Immature natural killer cell (primary cell): ENCODE results near the gene TPRKB. TPM values are rescaled to one million over a fixed set of nuclear protein-coding genes. Genes with fewer than 3 reads are reported as not detected.
"Not testable (repeated sequence)": the region's sequence is repeated elsewhere in the genome, so short reads cannot be mapped to it uniquely, and the experiment has no call there.

Source experiments
- DNase-seq, 3 donors: peaks; one replicate each; pipeline ENCODE4 v3.0.0; 2022; ENCODE audit warnings: mixed read lengths in 1 of 3
- H3K27ac Mint-ChIP-seq, 6 donors: one replicate each; pipeline ENCODE4 v1.8.0; 2020; ENCODE audit warnings: mixed read lengths in 6 of 6, mild to moderate bottlenecking in 5 of 6, inconsistent platforms in 4 of 6, moderate library complexity in 3 of 6
- H3K27me3 Mint-ChIP-seq, 3 donors: one replicate each; pipeline ENCODE4 v1.8.0; 2020 to 2021; ENCODE audit warnings: low read depth in 3 of 3, mild to moderate bottlenecking in 3 of 3, mixed read lengths in 3 of 3, moderate library complexity in 3 of 3, inconsistent platforms in 1 of 3
- H3K36me3 Mint-ChIP-seq, 3 donors: one replicate each; pipeline ENCODE4 v1.8.0; 2020; ENCODE audit warnings: mixed read lengths in 3 of 3, inconsistent platforms in 2 of 3, mild to moderate bottlenecking in 2 of 3
- H3K4me1 Mint-ChIP-seq, 2 donors: one replicate each; pipeline ENCODE4 v1.8.0; 2020; ENCODE audit warnings: inconsistent platforms in 2 of 2, mild to moderate bottlenecking in 2 of 2, mixed read lengths in 2 of 2, moderate library complexity in 1 of 2
- H3K4me3 Mint-ChIP-seq, 5 donors: one replicate each; pipeline ENCODE4 v1.8.0; 2020; ENCODE audit warnings: mild to moderate bottlenecking in 5 of 5, mixed read lengths in 5 of 5, inconsistent platforms in 3 of 5, moderate library complexity in 3 of 5
- H3K9me3 Mint-ChIP-seq, 6 donors: one replicate each; pipeline ENCODE4 v1.8.0; 2020; ENCODE audit warnings: mild to moderate bottlenecking in 6 of 6, mixed read lengths in 6 of 6, inconsistent platforms in 4 of 6, moderate library complexity in 3 of 6
- polyA plus RNA-seq, 3 donors: library from polyadenylated mRNA; unstranded; fragments of 300-500 nt; fragmentation: Illumina TruSeq; gene quantifications; one replicate each; pipeline ENCODE4 v1.2.3, GENCODE V29; 2021

Gene TPRKB
- polyA plus RNA-seq, 3 donors from 2014 or later = 58.5 to 70.1 (median 59.8) TPM

DNA sequence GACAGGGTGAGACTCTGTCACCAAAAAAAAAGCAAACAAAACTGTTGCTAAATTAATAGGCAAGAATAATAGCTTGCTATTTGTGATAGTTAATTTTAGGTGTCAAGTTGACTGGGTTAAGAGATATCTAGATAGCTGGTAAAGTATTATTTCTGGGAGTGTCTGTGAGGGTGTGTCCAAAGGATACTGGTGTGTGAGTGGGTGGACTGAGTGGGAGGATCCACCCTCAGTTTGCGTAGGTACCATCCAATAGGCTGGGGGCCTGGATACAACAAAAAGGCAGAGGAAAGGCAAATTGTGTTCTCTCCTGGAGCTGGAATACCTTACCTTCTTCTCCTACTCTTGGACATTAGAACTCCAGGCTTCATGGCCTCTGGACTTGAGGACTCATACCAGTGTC, 27.8 kb upstream of the TPRKB start:
- DNase-seq = no peak
- Mint-ChIP-seq H3K27ac (peak overlapping the region in 1 of 6 donors; percentile 42), H3K36me3 (peaks cover 24 to 58% (median 31%) of the 10 kb centered on the region in 3 donors), H3K27me3 (peaks cover 0 to 1% (median 0%) of the 10 kb centered on the region in 3 donors), H3K9me3 (no peaks in the 10 kb centered on the region), H3K4me1 (peaks cover 11 to 19% of the 10 kb centered on the region in 2 donors), H3K4me3 (no peak overlapping the region)

DNA sequence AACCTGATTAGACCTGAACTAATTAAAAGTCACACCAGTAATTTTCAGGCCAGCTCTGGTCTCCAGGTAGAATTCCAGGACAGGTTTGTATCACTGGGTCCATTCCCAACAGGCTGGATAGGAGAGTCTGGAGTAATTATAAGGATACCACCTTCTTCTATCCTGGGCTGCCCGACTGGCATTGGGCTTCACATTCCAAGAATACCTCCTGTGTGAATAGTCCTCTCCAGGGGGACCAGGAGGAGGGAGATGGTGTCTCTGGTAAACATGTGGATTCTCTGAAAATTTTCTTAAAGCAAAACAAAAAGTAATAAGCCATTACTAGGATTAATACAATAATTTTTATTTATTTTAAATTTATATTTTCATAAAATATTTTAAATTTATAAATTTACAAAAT, 25.4 kb upstream of the TPRKB start:
- peaks cover 2 to 3% of the 10 kb centered on the region in 2 donors for H3K4me1 Mint-ChIP-seq
- H3K36me3 Mint-ChIP-seq = peaks cover 16 to 55% (median 18%) of the 10 kb centered on the region in 3 donors
- H3K27ac Mint-ChIP-seq = no peak overlapping the region
- H3K9me3 Mint-ChIP-seq = no peaks in the 10 kb centered on the region
- peaks cover 0 to 1% (median 0%) of the 10 kb centered on the region in 3 donors for H3K27me3 Mint-ChIP-seq
- DNase-seq = no peak
- no peak overlapping the region for H3K4me3 Mint-ChIP-seq

GRCh38 chr2:73759904-73760303, 22.8 kb upstream of the TPRKB start:
- H3K36me3 Mint-ChIP-seq = peaks cover 3 to 45% (median 8%) of the 10 kb centered on the region in 3 donors
- DNase-seq = no peak
- H3K9me3 Mint-ChIP-seq = no peaks in the 10 kb centered on the region
- no peak overlapping the region for H3K27ac Mint-ChIP-seq
- no peaks in the 10 kb centered on the region for H3K4me1 Mint-ChIP-seq
- H3K27me3 Mint-ChIP-seq = peaks cover 0 to 1% (median 0%) of the 10 kb centered on the region in 3 donors
- H3K4me3 Mint-ChIP-seq = no peak overlapping the region

- Mint-ChIP-seq H3K4me1 (no peaks in the 10 kb centered on the region), H3K27me3 (peaks cover 0 to 1% (median 0%) of the 10 kb centered on the region in 3 donors), H3K9me3 (no peaks in the 10 kb centered on the region), H3K27ac (no peak overlapping the region), H3K36me3 (peaks cover 3 to 47% (median 10%) of the 10 kb centered on the region in 3 donors), H3K4me3 (no peak overlapping the region)
- DNase-seq = no peak
Measured at GRCh38 chr2:73759285-73759764, 22.2 kb upstream of the TPRKB start.

- H3K4me1 Mint-ChIP-seq, H3K27me3 Mint-ChIP-seq, DNase-seq, H3K9me3 Mint-ChIP-seq: not testable (repeated sequence)
- Mint-ChIP-seq H3K27ac (peak overlapping the region in 1 of 6 donors; percentile 36), H3K36me3 (peaks cover 3 to 30% (median 13%) of the 10 kb centered on the region in 3 donors), H3K4me3 (peak overlapping the region in 1 of 5 donors; percentile 18)
Measured at GRCh38 chr2:73754332-73754731, 17.2 kb upstream of the TPRKB start.

- peak overlapping the region in 1 of 6 donors; percentile 73 for H3K27ac Mint-ChIP-seq
- DNase-seq = no peak
- H3K4me3 Mint-ChIP-seq = no peak overlapping the region
- H3K27me3 Mint-ChIP-seq = peaks cover 0 to 2% (median 0%) of the 10 kb centered on the region in 3 donors
- peaks cover 26 to 46% (median 35%) of the 10 kb centered on the region in 3 donors for H3K36me3 Mint-ChIP-seq
- H3K4me1 Mint-ChIP-seq = peaks cover 24 to 26% of the 10 kb centered on the region in 2 donors
- no peaks in the 10 kb centered on the region for H3K9me3 Mint-ChIP-seq
Measured at GRCh38 chr2:73749314-73749713, 12.2 kb upstream of the TPRKB start.

DNA sequence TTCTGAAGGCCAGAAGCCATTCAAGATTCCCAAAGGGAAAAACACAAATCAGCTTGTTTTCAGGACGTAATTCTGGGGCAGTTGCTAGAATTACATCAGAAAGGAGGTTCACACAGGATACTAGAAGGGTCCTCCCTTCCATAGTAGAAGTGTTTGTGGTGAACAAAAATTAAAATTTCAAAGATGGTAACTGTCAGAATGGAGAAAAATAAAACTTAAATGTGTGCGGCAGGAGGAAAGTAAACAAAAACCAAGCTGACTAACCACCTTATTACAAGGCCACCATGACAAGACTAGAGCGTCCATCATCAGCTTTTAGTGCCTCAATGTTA, 9.7 kb upstream of the TPRKB start:
- Mint-ChIP-seq H3K9me3 (no peaks in the 10 kb centered on the region), H3K27me3 (peaks cover 0 to 2% (median 0%) of the 10 kb centered on the region in 3 donors), H3K4me3 (peak overlapping the region; percentile 4 to 68 (median 50)), H3K27ac (peak overlapping the region; percentile 27 to 89 (median 72)), H3K4me1 (peaks cover 24 to 26% of the 10 kb centered on the region in 2 donors), H3K36me3 (peaks cover 31 to 46% (median 33%) of the 10 kb centered on the region in 3 donors)
- peak in 1 of 3 donors; percentile 16 for DNase-seq

GRCh38 chr2:73746015-73746876, 9.1 kb upstream of the TPRKB start:
- H3K36me3 Mint-ChIP-seq = peaks cover 33 to 51% (median 39%) of the 10 kb centered on the region in 3 donors
- peaks cover 0 to 2% (median 0%) of the 10 kb centered on the region in 3 donors for H3K27me3 Mint-ChIP-seq
- H3K4me1 Mint-ChIP-seq = peaks cover 24 to 26% of the 10 kb centered on the region in 2 donors
- H3K4me3 Mint-ChIP-seq = peak overlapping the region in 4 of 5 donors; percentile 6 to 68 (median 52)
- no peaks in the 10 kb centered on the region for H3K9me3 Mint-ChIP-seq
- peak overlapping the region in 5 of 6 donors; percentile 67 to 89 (median 82) for H3K27ac Mint-ChIP-seq
- DNase-seq = peak in 1 of 3 donors; percentile 12

DNA sequence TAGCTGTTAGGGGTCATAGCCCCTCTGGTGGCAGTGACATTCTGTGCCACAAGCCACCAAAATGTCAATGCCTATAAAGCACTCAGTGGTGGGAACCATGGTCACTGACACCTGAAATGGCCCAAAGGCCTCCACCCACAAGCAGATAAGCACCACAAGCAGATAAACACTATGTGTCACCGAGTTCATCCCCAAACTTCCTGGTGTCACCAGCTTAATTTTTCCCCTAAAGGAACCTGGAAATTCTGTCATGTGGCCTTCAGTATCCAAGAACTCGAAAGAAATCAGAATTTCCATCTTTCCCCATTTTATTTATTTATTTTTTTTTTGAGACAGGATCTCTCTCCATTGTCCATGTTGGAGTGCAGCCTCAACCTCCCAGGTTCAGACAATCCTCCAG, 3.6 kb upstream of the TPRKB start:
- no peak overlapping the region for H3K4me3 Mint-ChIP-seq
- peaks cover 0 to 3% (median 0%) of the 10 kb centered on the region in 6 donors for H3K9me3 Mint-ChIP-seq
- DNase-seq = no peak
- no peak overlapping the region for H3K27ac Mint-ChIP-seq
- H3K36me3 Mint-ChIP-seq = peaks cover 19 to 27% (median 23%) of the 10 kb centered on the region in 3 donors
- peaks cover 5 to 13% (median 12%) of the 10 kb centered on the region in 3 donors for H3K27me3 Mint-ChIP-seq
- peaks cover 21 to 26% of the 10 kb centered on the region in 2 donors for H3K4me1 Mint-ChIP-seq

GRCh38 chr2:73739101-73739500, 2.0 kb upstream of the TPRKB start:
- Mint-ChIP-seq H3K27ac (peak overlapping the region in 1 of 6 donors; percentile 7), H3K4me3 (peak overlapping the region in 2 of 5 donors; percentile 44 to 45), H3K27me3 (peaks cover 5 to 13% (median 12%) of the 10 kb centered on the region in 3 donors), H3K9me3 (peaks cover 0 to 3% (median 0%) of the 10 kb centered on the region in 6 donors), H3K36me3 (peaks cover 15% of the 10 kb centered on the region in 3 donors), H3K4me1 (peaks cover 20 to 30% of the 10 kb centered on the region in 2 donors)
- DNase-seq = no peak

DNA sequence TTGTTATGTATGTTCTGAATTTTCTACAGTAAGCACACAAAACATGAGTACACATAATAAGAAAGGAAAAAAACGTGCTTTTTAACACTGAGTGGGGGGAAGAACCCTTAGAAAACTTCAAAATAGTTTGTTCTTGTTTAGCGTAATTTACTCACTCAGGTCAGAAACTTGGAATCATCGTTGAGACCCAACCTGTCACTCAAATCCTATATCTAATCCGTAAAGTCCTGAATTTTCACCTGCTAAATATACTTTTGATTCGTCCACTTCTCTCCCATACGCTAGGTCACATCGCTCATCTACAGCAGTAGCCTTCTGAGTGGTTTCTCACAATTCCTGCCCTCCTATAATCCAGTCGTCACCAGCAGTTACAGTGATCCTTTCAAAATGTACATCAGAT, 767 bp downstream of the TPRKB start:
- no peak for DNase-seq
- Mint-ChIP-seq H3K4me3 (peak overlapping the region; percentile 91 to 99 (median 93)), H3K27me3 (peaks cover 5 to 13% (median 12%) of the 10 kb centered on the region in 3 donors), H3K4me1 (peaks cover 20 to 34% of the 10 kb centered on the region in 2 donors), H3K9me3 (peaks cover 0 to 3% (median 0%) of the 10 kb centered on the region in 6 donors), H3K36me3 (peaks cover 6 to 23% (median 8%) of the 10 kb centered on the region in 3 donors), H3K27ac (peak overlapping the region; percentile 87 to 94 (median 92))

- peaks cover 13 to 41% (median 16%) of the 10 kb centered on the region in 3 donors for H3K36me3 Mint-ChIP-seq
- peaks cover 0 to 2% (median 0%) of the 10 kb centered on the region in 3 donors for H3K27me3 Mint-ChIP-seq
- no peaks in the 10 kb centered on the region for H3K9me3 Mint-ChIP-seq
- no peak overlapping the region for H3K4me3 Mint-ChIP-seq
- no peak for DNase-seq
- no peak overlapping the region for H3K27ac Mint-ChIP-seq
- peaks cover 0 to 10% of the 10 kb centered on the region in 2 donors for H3K4me1 Mint-ChIP-seq
Measured at GRCh38 chr2:73730810-73731209, 6.3 kb downstream of the TPRKB start.

DNA sequence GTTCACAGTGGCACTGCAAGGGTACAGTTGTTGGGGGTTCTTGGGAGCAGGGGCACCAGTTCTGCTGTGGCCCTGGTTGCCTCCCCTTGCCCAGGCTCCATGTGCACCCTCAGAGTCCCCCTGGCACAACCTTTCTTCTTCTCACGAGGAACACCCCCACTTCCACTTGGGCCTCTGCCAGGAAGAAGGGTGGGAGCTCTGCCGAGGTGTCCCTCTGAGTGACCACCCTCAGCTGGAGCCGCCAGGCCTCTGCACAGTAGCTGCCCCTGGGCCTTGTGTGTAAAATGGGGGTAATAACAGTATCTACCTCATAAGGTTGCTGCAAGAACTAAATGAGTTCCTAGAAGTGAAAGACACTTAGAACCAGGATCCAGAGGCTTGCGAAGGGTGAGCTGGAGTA, 8.4 kb downstream of the TPRKB start:
- peaks cover 13 to 37% (median 16%) of the 10 kb centered on the region in 3 donors for H3K36me3 Mint-ChIP-seq
- H3K9me3 Mint-ChIP-seq = no peaks in the 10 kb centered on the region
- peaks cover 0 to 2% (median 0%) of the 10 kb centered on the region in 3 donors for H3K27me3 Mint-ChIP-seq
- no peak overlapping the region for H3K4me3 Mint-ChIP-seq
- peaks cover 0 to 4% of the 10 kb centered on the region in 2 donors for H3K4me1 Mint-ChIP-seq
- peak overlapping the region in 1 of 6 donors; percentile 23 for H3K27ac Mint-ChIP-seq
- no peak for DNase-seq

DNA sequence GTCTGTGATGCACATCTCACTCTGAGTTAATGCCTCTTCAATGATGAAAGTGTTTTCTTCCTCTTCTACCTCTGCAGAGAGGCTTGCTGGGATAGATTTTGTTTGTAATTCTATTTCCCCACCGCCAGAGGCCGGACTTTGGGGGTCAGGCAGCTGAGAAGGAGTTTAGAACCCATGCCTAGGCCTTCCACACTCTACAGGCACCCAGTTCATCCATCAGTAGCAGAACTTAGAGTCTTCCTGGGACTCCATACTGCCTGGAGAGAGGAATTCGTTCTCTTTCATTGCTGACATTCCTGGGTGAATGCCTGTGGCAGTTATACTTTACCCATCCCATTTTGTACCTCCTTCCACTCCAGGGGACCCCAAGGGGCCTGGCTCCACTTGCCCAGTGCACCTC, 9.1 kb downstream of the TPRKB start:
- no peaks in the 10 kb centered on the region for H3K9me3 Mint-ChIP-seq
- H3K4me1 Mint-ChIP-seq = no peaks in the 10 kb centered on the region
- DNase-seq = no peak
- H3K27ac Mint-ChIP-seq = no peak overlapping the region
- peaks cover 9 to 33% (median 13%) of the 10 kb centered on the region in 3 donors for H3K36me3 Mint-ChIP-seq
- no peak overlapping the region for H3K4me3 Mint-ChIP-seq
- H3K27me3 Mint-ChIP-seq = peaks cover 0 to 2% (median 0%) of the 10 kb centered on the region in 3 donors
